SH-SY5Y (cell line): ENCODE data around the gene OR10H3.

Source experiments
- GATA2 ChIP-seq: IDR thresholded peaks from 2 replicates; pipeline ENCODE4 v1.6.1; 2011; ENCODE audit warnings: mild to moderate bottlenecking, low read depth, low read length
- GATA3 ChIP-seq: IDR thresholded peaks from 2 replicates; pipeline ENCODE4 v1.6.1; 2011; ENCODE audit warnings: low read depth, mild to moderate bottlenecking, low read length, moderate library complexity

- TF ChIP-seq GATA3, result no peak
- no peak for TF ChIP-seq GATA2
Measured at GRCh38 chr19:15727724-15728123, 10.1 kb upstream of the OR10H3 start, which contains the start of gene OR10H2.
